ENCODE measurements around the gene HHATL.

HHATL gene

GRCh38 chr3:42702066-42702951, at the start of gene HHATL:
Gene HHATL, minus strand, starts transcription at chr3:42702798. Its CDS starts 1,972 bp downstream, at chr3:42700826.
- DNase-seq: no peak

DNA sequence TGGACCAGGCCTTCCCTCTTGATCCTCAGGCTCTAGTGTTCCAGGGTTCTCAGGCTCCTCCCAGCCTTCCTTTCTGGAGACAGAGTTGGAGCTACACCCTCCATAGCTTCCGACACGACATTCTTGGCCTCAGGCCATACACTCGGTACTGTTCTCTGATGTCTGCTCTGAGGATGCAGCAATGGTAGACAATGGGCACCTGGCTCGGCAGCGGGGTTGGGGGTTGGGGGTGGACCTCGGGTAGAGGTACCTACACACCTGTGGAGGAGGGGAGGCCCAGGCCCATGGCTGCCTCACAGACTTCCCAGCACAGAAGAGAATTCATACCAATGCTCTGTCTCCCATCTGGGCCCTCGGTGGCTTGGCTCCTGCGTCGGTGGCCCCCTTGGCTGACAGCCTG, 49.0 kb upstream of the HHATL start:
- DNase-seq: peak in 1 of 2 experiments; percentile 6

DNA sequence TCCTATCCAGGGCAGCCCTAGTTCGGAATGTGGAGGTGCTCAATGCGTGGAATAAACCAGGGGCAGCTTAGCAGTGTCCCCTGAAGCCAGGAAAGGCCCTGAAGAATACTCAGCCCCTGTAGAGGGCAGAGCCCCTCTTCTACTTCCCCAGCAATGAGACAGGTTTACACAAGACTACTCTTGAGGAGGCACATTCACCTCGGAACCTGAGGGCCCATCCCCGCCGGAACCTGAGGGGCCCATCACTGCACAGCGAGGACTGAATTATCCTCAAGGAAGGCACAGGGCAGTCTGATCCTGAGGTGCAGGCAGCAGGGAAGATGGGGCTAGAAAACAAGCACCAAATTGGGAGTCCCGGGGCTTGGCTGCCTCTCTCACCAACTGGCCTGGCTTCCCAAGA, 48.2 kb upstream of the HHATL start:
- no peak for DNase-seq

DNA sequence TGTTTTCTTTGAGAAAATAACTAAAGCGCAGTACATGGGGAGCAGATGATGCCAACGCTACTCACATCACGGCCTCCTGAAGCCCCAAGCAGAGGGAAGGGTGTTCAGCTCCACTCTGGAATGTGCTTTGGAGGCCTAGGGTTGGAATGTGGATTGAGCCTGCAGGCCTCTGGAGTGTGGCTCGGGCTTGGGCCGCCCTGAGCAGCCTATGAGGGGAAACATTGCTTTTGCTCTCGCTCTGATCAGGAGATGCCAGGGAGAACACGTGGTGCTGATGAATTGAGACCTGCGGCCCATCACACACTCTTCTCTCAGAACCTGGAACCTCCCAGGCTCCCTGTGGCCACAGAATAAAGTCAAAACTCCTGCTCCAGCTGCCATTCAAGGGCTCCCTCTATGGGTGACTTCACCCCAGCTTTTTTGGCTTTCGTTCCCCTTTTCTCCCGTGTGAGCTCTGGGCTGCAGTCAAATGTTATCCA, 47.2 kb upstream of the HHATL start:
- DNase-seq: no peak

GRCh38 chr3:42749025-42749752, 46.6 kb upstream of the HHATL start:
- no peak for DNase-seq

DNA sequence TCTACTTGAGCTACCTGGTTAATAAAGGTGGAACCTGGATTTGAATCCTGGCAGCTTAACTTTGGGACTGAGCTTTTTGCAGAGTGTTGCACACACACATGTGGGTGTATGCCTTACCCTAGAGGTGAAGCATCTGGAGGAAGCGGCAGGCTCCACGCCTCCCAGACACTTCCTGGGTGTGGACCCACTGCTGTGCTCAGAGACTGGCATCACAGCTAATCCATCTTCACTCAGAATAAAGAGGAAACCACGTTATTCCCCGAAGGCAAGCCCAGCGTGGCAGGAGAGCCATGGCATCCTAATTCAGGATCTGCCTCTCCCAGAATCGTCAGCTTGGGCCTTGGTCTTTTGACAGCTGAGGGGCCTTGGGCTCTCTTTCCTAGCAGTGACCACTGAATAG, 45.0 kb upstream of the HHATL start:
- DNase-seq: no peak

DNA sequence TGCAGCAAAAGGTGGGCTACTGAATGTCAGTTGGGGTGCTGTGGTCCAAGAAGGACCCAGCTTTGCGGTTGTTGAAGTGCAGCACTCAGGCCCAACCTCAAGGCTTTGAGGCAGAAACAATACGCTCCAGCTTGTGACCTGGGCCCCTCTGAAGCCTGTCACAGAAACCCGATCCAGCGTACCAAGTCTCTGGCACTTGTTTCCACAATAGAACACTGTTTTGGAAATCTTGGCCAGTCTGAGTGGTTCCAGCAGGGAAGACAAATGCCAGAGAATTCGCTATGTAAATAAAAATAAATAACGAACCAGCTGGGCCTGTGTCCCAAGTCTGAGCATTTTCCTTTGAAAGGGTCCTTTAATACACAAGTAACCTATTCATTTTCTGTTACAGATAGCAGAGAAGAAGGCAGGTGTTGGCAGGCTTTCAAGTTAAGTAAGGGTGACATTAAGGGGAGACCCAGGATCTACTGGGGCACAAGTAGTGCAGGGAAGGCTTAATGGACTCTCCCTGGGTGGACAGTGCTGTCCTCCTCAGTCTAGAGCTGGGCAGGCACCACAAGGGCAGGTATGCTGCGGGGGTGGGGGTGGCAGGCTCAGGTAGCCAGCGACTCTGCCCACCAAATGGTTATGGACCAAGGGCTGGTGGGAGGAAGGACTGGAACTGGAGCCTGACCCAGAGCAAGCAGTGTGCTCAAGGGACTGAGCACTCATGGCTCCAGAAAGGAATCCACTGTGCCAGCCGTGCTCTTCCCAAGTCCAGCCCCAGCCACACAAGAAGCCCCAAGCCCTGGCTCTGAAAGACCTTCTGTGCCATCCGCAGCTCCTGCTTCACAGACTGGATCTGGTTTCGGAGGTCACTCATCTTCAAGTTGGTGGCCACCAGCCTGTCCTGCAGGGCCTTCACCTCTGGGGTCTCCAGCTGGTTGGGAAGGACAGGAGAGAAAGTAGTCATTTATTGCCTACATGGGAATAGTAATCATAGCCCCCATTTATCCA, 44.2 kb upstream of the HHATL start:
- peak; percentile 51 to 77 for DNase-seq

GRCh38 chr3:42745776-42746454, 43.3 kb upstream of the HHATL start:
- DNase-seq: peak in 1 of 2 experiments; percentile 23

- peak in 1 of 2 experiments; percentile 22 for DNase-seq
Observed at GRCh38 chr3:42745291-42745745, 42.7 kb upstream of the HHATL start.

GRCh38 chr3:42743204-42743995, 40.8 kb upstream of the HHATL start:
- DNase-seq: no peak

GRCh38 chr3:42742688-42743087, 40.1 kb upstream of the HHATL start:
- no peak for DNase-seq

- no peak for DNase-seq
Observed at GRCh38 chr3:42742259-42742658, 39.7 kb upstream of the HHATL start.

- no peak for DNase-seq
Observed at GRCh38 chr3:42741796-42742195, 39.2 kb upstream of the HHATL start.

DNA sequence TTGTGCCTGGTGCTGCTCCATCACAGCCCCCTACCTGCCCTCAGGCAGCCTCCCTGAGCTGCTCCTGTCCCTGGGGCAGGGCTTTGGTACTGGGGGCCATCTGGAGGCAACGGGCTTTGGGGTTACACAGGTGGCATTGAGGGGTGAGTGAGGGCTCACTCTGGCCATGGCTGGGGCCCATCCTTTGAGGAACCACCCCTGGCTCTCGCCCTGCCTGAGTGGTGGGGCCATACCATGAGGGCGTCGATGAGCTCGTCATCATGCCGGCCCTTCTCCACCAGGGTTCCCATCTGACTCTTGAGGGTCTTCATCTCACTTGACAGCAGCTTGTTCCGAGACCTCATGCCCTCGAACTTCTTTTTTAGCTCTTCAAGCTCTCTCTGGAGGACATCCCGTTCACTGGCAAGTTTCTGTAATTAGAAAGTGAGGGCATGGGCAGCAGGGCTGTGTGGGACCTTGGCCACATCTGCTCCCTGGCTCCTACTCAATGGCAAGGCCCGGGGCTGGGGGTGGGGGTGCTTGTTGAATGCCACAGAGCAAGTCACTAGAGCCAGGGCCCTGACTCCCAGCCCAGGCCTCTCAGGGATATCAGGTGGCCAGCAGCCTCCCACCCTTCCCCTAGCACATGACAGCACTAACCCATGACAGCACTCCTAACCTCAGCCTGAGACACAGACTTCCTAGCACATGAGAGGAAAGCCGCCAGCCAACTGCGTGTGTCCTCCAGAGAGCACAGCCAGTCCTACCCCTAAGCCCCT, 37.0 kb upstream of the HHATL start:
- no peak for DNase-seq

GRCh38 chr3:42736531-42736930, 33.9 kb upstream of the HHATL start:
- no peak for DNase-seq

DNA sequence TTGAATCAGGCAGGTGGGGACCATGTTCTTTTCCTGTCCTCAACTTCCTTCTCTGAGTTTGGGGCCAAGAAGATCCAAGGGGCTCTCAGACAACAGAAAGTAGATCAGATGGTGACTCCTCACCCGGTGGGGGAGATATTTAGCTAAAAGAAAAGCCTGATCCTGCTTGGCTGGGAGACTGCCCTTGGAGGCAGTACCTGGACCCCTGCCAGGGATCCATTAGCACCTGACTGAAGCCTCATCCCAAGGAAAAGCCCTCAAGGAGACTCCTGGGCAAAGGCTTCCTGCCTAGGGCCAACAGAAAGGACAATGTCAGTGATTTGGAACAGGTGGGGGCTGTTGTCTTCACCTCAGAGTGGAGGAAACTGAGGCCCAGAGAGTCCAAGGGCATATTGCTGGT, 33.5 kb upstream of the HHATL start:
- DNase-seq: no peak

GRCh38 chr3:42735615-42736014, 33.0 kb upstream of the HHATL start:
- no peak for DNase-seq

- no peak for DNase-seq
Observed at GRCh38 chr3:42735019-42735418, 32.4 kb upstream of the HHATL start.

GRCh38 chr3:42734263-42734860, 31.8 kb upstream of the HHATL start:
- DNase-seq: no peak

All from NCI-H446 (cell line).